CMK (cell line): Measurements from ENCODE around the gene USP9Y.
"Not testable (repeated sequence)": the region's sequence is repeated elsewhere in the genome, so short reads cannot be mapped to it uniquely, and the experiment has no call there.

Experiments
- DNase-seq: peaks from one replicate; pipeline ENCODE4 v3.0.0-alpha.2; 2010; ENCODE audit warnings: low read depth

The USP9Y gene

GRCh38 chrY:12701181-12701695 lies at the start of gene USP9Y:
TSS of gene USP9Y (plus strand) at chrY:12701231. CDS start at chrY:12709448, 8,217 bp downstream.
- DNase-seq = no peak

DNA sequence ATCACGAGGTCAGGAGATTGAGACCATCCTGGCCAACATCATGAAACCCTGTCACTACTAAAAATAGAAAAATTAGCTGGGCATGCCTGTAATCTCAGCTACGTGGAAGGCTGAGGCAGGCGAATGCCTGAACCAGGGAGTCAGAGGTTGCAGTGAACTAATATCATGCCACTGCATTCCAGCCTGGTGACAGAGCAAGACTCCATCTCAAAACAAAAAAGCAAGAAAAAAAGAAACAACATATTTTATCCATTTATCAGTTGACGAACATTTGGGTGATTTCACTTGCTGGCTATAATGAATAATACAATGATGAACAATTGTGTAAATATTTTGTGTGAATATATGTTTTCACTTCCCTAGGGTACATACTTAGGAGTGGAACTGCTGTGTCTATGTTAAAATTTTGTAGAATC lies 49.4 kb upstream of the USP9Y start:
- no peak for DNase-seq

- DNase-seq = peak; percentile 38
Measured at GRCh38 chrY:12661745-12662681, 39.0 kb upstream of the USP9Y start.

GRCh38 chrY:12662745-12663591 lies 38.1 kb upstream of the USP9Y start:
- DNase-seq = peak; percentile 15

- DNase-seq = not testable (repeated sequence)
Measured at GRCh38 chrY:12663845-12664244, 37.2 kb upstream of the USP9Y start.

- DNase-seq = no peak
Measured at GRCh38 chrY:12678111-12678510, 22.9 kb upstream of the USP9Y start.

DNA sequence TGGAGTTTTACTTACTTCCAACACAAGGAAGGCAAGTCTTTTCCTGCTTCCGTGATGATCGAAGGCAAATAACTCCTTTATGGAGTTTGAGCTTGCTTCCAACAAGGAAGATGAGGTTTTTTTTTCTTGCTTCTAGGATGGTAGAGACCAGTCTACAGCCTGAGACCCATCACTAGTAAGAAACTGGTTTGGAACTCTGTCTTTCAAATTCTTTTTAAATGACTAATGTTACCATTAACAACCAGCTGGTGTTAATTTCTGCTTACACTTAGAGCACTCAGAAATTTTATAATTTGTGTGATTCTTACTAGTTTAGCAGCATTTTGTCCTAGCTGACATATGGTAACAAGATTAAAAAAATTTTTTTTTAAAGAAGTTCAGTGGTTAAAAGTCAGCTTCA lies 19.5 kb upstream of the USP9Y start:
- no peak for DNase-seq

DNA sequence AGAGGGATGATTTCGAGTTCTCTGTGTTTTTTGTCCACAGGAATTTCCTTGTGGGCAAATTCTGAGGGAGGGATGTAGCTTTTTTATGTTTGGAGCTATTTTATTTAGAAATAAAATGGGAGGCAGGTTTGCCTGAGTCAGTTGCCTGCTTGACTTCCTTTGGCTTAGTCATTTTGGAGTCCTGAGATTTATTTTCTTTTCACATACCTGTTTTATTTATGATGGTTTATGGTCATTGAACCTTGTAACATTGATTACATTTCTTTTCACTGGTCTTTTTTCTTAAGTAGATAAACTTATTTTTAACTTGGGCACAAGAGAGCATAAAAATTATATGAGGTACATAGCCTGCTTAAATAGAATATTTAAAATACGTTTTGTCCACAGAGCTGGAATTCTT lies 12.7 kb upstream of the USP9Y start:
- no peak for DNase-seq

GRCh38 chrY:12700087-12700486 lies 944 bp upstream of the USP9Y start:
- DNase-seq = no peak

DNA sequence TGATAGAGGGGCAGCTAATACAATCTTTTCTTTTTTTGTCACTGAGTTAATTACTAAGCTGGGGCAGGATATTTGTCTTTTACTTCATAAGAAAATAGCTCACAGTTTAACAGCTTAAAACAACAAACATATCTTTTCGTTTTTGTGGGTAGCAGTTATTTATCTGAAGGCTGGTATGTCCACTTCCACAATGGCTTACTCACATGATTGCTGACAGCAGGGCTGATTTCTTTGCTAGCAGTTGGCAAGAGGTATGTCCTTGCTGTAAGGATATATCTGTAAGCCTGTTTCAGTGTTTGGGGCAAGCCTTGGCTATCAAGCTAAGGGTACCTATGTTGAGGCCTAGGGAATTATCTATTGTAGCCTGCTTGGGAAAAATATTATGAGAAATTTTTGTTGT lies 1.1 kb downstream of the USP9Y start:
- no peak for DNase-seq

DNA sequence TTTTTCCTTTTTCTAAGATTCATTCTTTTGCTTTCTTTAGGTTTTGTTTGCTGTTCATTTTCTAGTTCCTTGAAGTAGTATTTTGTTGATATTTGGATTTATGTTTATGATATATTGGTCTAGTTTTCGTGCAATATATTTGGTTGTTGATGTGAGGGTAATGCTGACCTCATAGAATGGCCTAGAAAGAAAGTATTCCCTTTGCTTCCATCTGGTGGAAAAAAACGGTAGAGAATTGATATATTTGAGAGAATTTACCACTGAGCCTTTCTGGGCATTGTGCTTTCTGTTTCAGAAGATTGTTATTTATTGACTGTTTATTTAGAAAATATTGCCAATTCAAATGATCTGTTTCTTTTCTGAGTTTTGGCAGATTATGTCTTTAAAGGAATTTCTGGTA lies 9.4 kb downstream of the USP9Y start:
- DNase-seq = no peak

DNA sequence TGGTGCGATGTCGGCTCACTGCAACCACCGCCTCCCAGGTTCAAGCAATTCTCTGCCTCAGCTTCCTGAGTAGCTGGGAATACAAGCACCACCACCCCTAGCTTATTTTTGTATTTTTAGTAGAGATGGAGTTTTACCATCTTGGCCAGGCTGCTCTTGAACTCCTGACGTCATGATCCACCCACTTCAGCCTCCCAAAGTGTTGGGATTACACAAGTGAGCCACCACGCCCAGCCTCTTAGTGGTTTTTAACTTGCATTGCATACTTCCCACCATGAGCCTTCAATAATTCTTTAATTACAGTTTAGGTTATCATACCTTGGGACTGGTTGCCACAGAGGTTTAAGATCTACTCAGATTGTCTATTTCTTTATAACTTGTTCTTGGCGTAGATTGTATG lies 14.3 kb downstream of the USP9Y start:
- no peak for DNase-seq

- no peak for DNase-seq
Measured at GRCh38 chrY:12729746-12730145, 28.7 kb downstream of the USP9Y start.

- DNase-seq = no peak
Measured at GRCh38 chrY:12733625-12734024, 32.6 kb downstream of the USP9Y start.

- no peak for DNase-seq
Measured at GRCh38 chrY:12734051-12734450, 33.0 kb downstream of the USP9Y start.

DNA sequence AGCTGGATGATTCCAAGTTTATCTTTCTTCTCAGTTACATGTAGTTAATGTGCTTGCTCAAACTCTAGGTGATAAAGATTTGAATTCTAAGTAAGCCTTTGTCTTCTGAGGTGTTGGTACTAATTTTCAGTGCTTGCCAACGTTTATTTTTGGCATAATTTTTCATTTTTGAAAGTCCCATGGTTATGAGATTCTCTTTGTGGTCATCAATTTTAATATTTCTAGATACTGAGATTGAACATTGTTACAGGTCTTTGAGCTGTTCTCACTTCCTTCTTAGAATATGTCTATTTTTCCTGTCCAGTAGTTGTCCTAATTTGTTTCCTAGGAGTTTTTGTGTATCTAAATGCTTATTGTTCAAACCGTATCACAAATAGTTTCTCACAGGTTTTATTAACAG lies 40.4 kb downstream of the USP9Y start:
- DNase-seq = no peak

DNA sequence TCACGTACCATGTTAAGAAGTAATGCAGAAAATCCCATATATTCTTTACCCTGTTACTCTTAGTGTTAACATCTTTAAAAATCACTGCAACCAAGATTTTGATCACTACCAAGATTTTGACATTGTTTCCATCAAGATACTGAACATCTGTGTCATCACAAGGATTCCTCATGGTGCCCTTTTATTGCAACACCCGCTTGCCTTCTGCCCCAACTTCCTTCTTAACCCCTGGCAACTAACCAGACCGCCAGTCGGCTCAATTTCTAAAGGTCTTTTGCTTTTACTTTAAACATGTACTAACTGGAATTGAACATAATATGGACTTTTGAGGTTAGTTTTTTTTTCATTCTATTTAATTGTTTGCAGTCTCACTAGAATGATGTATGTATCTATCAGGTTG lies 41.7 kb downstream of the USP9Y start:
- no peak for DNase-seq

DNA sequence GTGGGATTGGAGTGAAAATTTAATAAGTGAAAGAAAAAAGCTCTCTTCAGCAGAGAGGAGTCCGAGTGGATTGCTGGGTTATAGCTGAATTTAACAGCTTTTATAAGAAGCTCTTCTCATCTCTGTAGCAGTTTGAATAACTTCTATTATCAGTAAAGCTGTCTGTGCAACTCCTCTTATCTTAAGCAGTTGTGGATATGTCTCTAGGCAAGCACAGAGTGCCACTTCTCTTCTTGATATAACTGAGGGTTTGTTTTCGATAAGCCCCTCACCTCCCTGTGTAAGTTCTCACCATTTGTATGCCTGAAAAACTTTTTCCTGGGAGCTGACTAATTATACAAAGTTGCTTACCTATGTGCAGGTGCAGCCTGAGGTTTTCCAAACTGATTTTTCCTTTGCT lies 43.1 kb downstream of the USP9Y start:
- DNase-seq = no peak

DNA sequence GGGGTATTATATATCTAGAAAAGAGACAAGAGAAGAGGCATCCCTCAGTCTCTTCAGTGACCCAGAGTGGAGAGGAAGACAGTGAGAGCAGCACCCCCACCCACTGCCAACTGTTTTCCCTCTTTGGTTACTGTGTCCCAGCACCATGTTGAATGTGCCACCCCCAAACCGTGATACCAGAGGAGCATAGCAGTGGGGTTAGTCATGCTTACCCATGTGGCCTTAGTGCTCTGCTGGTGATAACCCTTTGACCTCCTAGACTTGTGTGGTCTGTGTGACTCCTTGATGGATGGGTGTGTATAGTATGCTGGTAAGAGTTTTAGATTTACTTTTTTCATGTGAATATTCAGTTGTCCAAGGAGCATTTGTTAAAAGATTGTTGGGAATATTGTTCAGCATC lies 48.3 kb downstream of the USP9Y start:
- DNase-seq = no peak

GRCh38 chrY:12752856-12753255 lies 51.8 kb downstream of the USP9Y start:
- no peak for DNase-seq

- no peak for DNase-seq
Measured at GRCh38 chrY:12756021-12756420, 55.0 kb downstream of the USP9Y start.

- no peak for DNase-seq
Measured at GRCh38 chrY:12765976-12766375, 64.9 kb downstream of the USP9Y start.

DNA sequence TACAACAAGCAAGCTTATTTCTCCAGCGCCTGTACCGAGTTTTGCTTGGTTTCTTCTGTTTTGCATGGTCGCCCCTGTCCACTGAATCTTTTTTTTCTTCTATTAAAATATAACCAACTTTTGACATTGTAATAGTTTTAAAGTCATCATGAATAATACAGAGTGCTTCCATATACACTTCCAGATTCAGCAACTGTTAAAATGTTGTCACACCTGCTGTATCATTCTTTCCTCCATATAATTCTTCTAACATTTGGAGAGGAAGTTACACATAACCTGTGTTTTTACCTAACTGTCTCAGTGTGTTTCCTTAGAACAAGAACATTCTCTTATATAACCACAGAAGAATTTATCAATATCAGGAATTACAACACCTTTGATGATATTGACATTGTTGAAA lies 83.5 kb downstream of the USP9Y start:
- DNase-seq = no peak
